GM19099 (cell line): ENCODE measurements around the gene ATP9A.

ENCODE experiments used
- POLR2A ChIP-seq: IDR thresholded peaks from 3 replicates; pipeline ENCODE4 v1.6.1; 2011; ENCODE audit warnings: low read depth; ENCODE audit not compliant: insufficient read length; ENCODE audit errors: extremely low read depth

The ATP9A gene

GRCh38 chr20:51715856-51716185 is 52.4 kb downstream of the ATP9A start:
- no peak for TF ChIP-seq POLR2A

GRCh38 chr20:51715163-51715855 is 52.9 kb downstream of the ATP9A start:
- no peak for TF ChIP-seq POLR2A

GRCh38 chr20:51713213-51713598 is 55.0 kb downstream of the ATP9A start:
- TF ChIP-seq POLR2A: no peak

GRCh38 chr20:51712501-51713212 is 55.5 kb downstream of the ATP9A start:
- no peak for TF ChIP-seq POLR2A

GRCh38 chr20:51711426-51711825 is 56.8 kb downstream of the ATP9A start:
- no peak for TF ChIP-seq POLR2A

- TF ChIP-seq POLR2A: no peak
Measured at GRCh38 chr20:51710361-51710894, 57.8 kb downstream of the ATP9A start.

- no peak for TF ChIP-seq POLR2A
Measured at GRCh38 chr20:51705400-51705799, 62.8 kb downstream of the ATP9A start.

- TF ChIP-seq POLR2A: no peak
Measured at GRCh38 chr20:51703400-51704287, 64.5 kb downstream of the ATP9A start.

- no peak for TF ChIP-seq POLR2A
Measured at GRCh38 chr20:51702556-51702955, 65.6 kb downstream of the ATP9A start.

GRCh38 chr20:51700809-51701285 is 67.3 kb downstream of the ATP9A start:
- no peak for TF ChIP-seq POLR2A

- TF ChIP-seq POLR2A: no peak
Measured at GRCh38 chr20:51698252-51698651, 69.9 kb downstream of the ATP9A start.

GRCh38 chr20:51697096-51697826 is 70.9 kb downstream of the ATP9A start:
- no peak for TF ChIP-seq POLR2A

- no peak for TF ChIP-seq POLR2A
Measured at GRCh38 chr20:51696304-51697071, 71.7 kb downstream of the ATP9A start.
